PC-9 (cell line): ENCODE data around the gene ACACA.

Experiments
- CTCF ChIP-seq: fragments of 200-600 bp; sonication (generic); conservative IDR thresholded peaks from 2 replicates; pipeline ENCODE4 v1.6.1; 2017; ENCODE audit warnings: mixed run types, antibody characterized with exemption, mild to moderate bottlenecking, moderate library complexity
- EZH2 ChIP-seq: fragments of 200-600 bp; sonication (generic); IDR thresholded peaks from 2 replicates; pipeline ENCODE4 v1.8.0; 2017; ENCODE audit warnings: antibody characterized with exemption, low read depth

DNA sequence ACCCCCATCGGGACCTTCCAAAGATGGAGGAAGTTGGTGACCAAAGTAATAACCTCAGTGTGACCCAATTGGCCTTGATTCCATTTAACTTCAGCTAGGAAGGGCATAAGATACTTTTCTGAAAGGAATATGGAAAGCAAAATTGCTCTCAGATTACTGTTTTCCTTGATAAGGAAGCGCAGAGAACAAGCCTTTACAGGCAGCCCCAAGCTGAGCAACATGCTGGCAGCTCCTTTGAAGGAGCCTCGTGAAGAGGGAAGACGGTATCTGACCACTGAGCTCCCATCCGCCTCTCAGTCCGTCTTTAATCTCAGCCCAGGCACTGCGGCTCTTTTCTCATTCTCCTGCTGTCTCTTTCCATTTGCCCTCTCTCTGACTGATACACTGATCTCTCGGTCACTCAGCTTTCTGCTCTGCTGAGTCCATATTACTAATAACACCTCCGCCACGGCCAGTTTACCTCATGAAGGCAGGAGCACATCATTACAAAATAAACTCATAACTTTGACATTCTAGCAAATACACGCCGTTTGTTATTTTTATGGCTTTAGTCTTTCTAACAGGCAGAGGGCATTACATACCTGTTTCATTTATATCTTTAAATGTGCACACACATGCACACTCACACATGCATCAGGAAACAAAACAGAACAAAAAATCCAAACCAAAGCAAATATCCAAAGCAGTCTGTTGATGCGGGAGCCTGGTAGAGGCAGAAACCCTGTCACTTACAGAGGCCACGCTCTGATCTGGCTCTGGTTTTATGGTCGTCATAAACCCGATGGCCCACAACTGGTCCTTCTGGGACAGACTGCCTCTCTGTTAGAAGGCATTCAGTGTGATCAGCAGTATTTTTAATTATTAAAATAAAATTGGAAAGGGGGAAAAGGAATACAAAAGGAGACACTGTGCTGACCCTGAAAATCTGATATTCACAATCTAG, 274.7 kb downstream of the ACACA start:
- TF ChIP-seq CTCF = no peak
- no peak for TF ChIP-seq EZH2
